GM18870 (cell line): ENCODE data around the gene CSF1R.
"Not testable (repeated sequence)": the region's sequence is repeated elsewhere in the genome, so short reads cannot be mapped to it uniquely, and the experiment has no call there.

Source experiments
- ATAC-seq: cut with Tn5 transposase; IDR thresholded peaks from one replicate; pipeline ENCODE4 v1.9.1; 2021; ENCODE audit warnings: moderate library complexity; ENCODE audit not compliant: unreplicated experiment

The CSF1R gene

GRCh38 chr5:150057511-150057910, 28.8 kb downstream of the CSF1R start:
- no peak for ATAC-seq

- ATAC-seq: no peak
Measured at GRCh38 chr5:150057052-150057451, 29.3 kb downstream of the CSF1R start.

- no peak for ATAC-seq
Measured at GRCh38 chr5:150056075-150056443, 30.3 kb downstream of the CSF1R start.

GRCh38 chr5:150055326-150056074, 30.9 kb downstream of the CSF1R start:
- ATAC-seq: no peak

- no peak for ATAC-seq
Measured at GRCh38 chr5:150054569-150054968, 31.8 kb downstream of the CSF1R start.

GRCh38 chr5:150053713-150054392, 32.5 kb downstream of the CSF1R start:
- no peak for ATAC-seq

- no peak for ATAC-seq
Measured at GRCh38 chr5:150052956-150053712, 33.2 kb downstream of the CSF1R start.

- ATAC-seq: no peak
Measured at GRCh38 chr5:150052226-150052955, 34.0 kb downstream of the CSF1R start.

- ATAC-seq: no peak
Measured at GRCh38 chr5:150051657-150052195, 34.6 kb downstream of the CSF1R start.

GRCh38 chr5:150050172-150050811, 36.1 kb downstream of the CSF1R start:
- ATAC-seq: not testable (repeated sequence)

GRCh38 chr5:150046031-150046430, 40.3 kb downstream of the CSF1R start:
- ATAC-seq: no peak

GRCh38 chr5:150045549-150045948, 40.8 kb downstream of the CSF1R start:
- no peak for ATAC-seq

GRCh38 chr5:150044712-150045111, 41.6 kb downstream of the CSF1R start:
- ATAC-seq: no peak

GRCh38 chr5:150044329-150044681, 42.0 kb downstream of the CSF1R start:
- no peak for ATAC-seq

- no peak for ATAC-seq
Measured at GRCh38 chr5:150043657-150044328, 42.6 kb downstream of the CSF1R start.

- ATAC-seq: no peak
Measured at GRCh38 chr5:150042459-150042858, 43.9 kb downstream of the CSF1R start.

- no peak for ATAC-seq
Measured at GRCh38 chr5:150038547-150038946, 47.8 kb downstream of the CSF1R start.

- no peak for ATAC-seq
Measured at GRCh38 chr5:150036513-150036912, 49.8 kb downstream of the CSF1R start.

- peak; percentile 94 for ATAC-seq
Measured at GRCh38 chr5:150035139-150035895, 51.0 kb downstream of the CSF1R start.
